GM10266 (cell line): ENCODE results near the gene GRAP.
"Not testable (repeated sequence)": the region's sequence is repeated elsewhere in the genome, so short reads cannot be mapped to it uniquely, and the experiment has no call there.

Experiments
- DNase-seq: peaks from one replicate; pipeline ENCODE4 v3.0.0; 2012; ENCODE audit errors: extremely low spot score
- CTCF ChIP-seq: IDR thresholded peaks from 2 replicates; pipeline ENCODE4 v1.5.1; 2012; ENCODE audit warnings: mild to moderate bottlenecking, low read depth; ENCODE audit not compliant: control insufficient read depth, insufficient read depth; ENCODE audit errors: missing control alignments

Gene GRAP

GRCh38 chr17:19044643-19045042 is 2.1 kb downstream of the GRAP start:
- DNase-seq: not testable (repeated sequence)

GRCh38 chr17:19043032-19043431 is 3.7 kb downstream of the GRAP start:
- not testable (repeated sequence) for DNase-seq

- not testable (repeated sequence) for DNase-seq
Observed at GRCh38 chr17:19042369-19042768, 4.4 kb downstream of the GRAP start.

- DNase-seq: not testable (repeated sequence)
Observed at GRCh38 chr17:19041871-19042270, 4.9 kb downstream of the GRAP start.

- not testable (repeated sequence) for DNase-seq
Observed at GRCh38 chr17:19040350-19040749, 6.4 kb downstream of the GRAP start.

GRCh38 chr17:19038730-19039129 is 8.0 kb downstream of the GRAP start:
- DNase-seq: not testable (repeated sequence)

- not testable (repeated sequence) for DNase-seq
Observed at GRCh38 chr17:19038007-19038406, 8.8 kb downstream of the GRAP start.

GRCh38 chr17:19037547-19037946 is 9.2 kb downstream of the GRAP start:
- not testable (repeated sequence) for DNase-seq

- DNase-seq: not testable (repeated sequence)
Observed at GRCh38 chr17:19036186-19036585, 10.6 kb downstream of the GRAP start.

- not testable (repeated sequence) for DNase-seq
Observed at GRCh38 chr17:19032377-19032988, 14.3 kb downstream of the GRAP start.

GRCh38 chr17:19031729-19032128 is 15.0 kb downstream of the GRAP start:
- TF ChIP-seq CTCF: peak; percentile 57
- not testable (repeated sequence) for DNase-seq

GRCh38 chr17:19030771-19031449 is 15.8 kb downstream of the GRAP start:
- not testable (repeated sequence) for DNase-seq

- DNase-seq: not testable (repeated sequence)
Observed at GRCh38 chr17:19029740-19030139, 17.0 kb downstream of the GRAP start.

GRCh38 chr17:19028671-19029070 is 18.1 kb downstream of the GRAP start:
- DNase-seq: not testable (repeated sequence)
